BLaER1 treated with 17β-estradiol and CSF1 and Interleukin-3, amounts not matched to agents 10 nM and 100 nM (cell line): Measurements from ENCODE around the gene CHN2.

Experiments used
- H3K27ac ChIP-seq, 11 experiments: shearing (Covaris generic); formaldehyde crosslinking; 2 replicates each; pipeline ENCODE4 v1.8.1; 2022
- H3K27me3 ChIP-seq, 11 experiments: shearing (Covaris generic); formaldehyde crosslinking; 2 replicates each; pipeline ENCODE4 v1.8.1; 2022
- H3K36me3 ChIP-seq, 11 experiments: shearing (Covaris generic); formaldehyde crosslinking; 2 replicates each; pipeline ENCODE4 v1.8.1; 2022
- H3K4me1 ChIP-seq, 10 experiments: shearing (Covaris generic); formaldehyde crosslinking; 2 replicates each; pipeline ENCODE4 v1.8.1; 2022
- H3K4me2 ChIP-seq, 11 experiments: shearing (Covaris generic); formaldehyde crosslinking; 2 replicates each; pipeline ENCODE4 v1.8.1; 2022
- H3K4me3 ChIP-seq, 10 experiments: shearing (Covaris generic); formaldehyde crosslinking; 2 replicates each; pipeline ENCODE4 v1.8.1; 2022
- H3K9ac ChIP-seq, 11 experiments: shearing (Covaris generic); formaldehyde crosslinking; 2 replicates each; pipeline ENCODE4 v1.8.1; 2022
- H3K9me3 ChIP-seq, 11 experiments: shearing (Covaris generic); formaldehyde crosslinking; replicated peaks in 1 of 11; 2 replicates each; pipeline ENCODE4 v1.8.1; 2022
- H4K20me1 ChIP-seq, 11 experiments: shearing (Covaris generic); formaldehyde crosslinking; 2 replicates each; pipeline ENCODE4 v1.8.1; 2022
- Cebpa-rat ChIP-seq, 11 experiments: shearing (Covaris generic); IDR thresholded peaks; 2 replicates each; pipeline ENCODE4 v1.8.1; 2022

Gene CHN2

GRCh38 chr7:29193316-29194205 lies 1.0 kb upstream of the CHN2 start:
- peaks cover 44 to 92% (median 63%) of the 10 kb centered on the region in 11 experiments for H3K27me3 ChIP-seq
- H3K9ac ChIP-seq, result no peak overlapping the region
- H3K4me3 ChIP-seq, result peak overlapping the region in 5 of 10 experiments; percentile 79 to 87 (median 82); a peak in 4 of 20 replicates

GRCh38 chr7:29194206-29194593 lies 375 bp upstream of the CHN2 start:
- TF ChIP-seq Cebpa-rat (IDR thresholded peaks at IDR 0.05), result no peak
- Histone ChIP-seq H3K4me2 (peak overlapping the region; percentile 93 to 99 (median 97)), H4K20me1 (no peaks in the 10 kb centered on the region), H3K36me3 (no peaks in the 10 kb centered on the region), H3K9ac (peak overlapping the region; percentile 63 to 81 (median 73)), H3K4me3 (peak overlapping the region; percentile 58 to 93 (median 82)), H3K4me1 (peaks cover 14 to 29% (median 23%) of the 10 kb centered on the region in 10 experiments), H3K27me3 (peaks cover 44 to 97% (median 63%) of the 10 kb centered on the region in 11 experiments), H3K27ac (peak overlapping the region in 8 of 11 experiments; percentile 19 to 66 (median 53); a peak in 13 of 22 replicates), H3K9me3 (no peaks in the 10 kb centered on the region)

More at GRCh38 chr7:29193316-29194205, 1.0 kb upstream of the CHN2 start:
- peak overlapping the region in 8 of 11 experiments; percentile 17 to 98 (median 96); a peak in 10 of 22 replicates for H3K4me2 ChIP-seq
- peaks cover 14 to 29% (median 23%) of the 10 kb centered on the region in 10 experiments for H3K4me1 ChIP-seq
- H4K20me1 ChIP-seq, result no peaks in the 10 kb centered on the region
- no peak overlapping the region for H3K27ac ChIP-seq
- no peak for TF ChIP-seq Cebpa-rat (IDR thresholded peaks at IDR 0.05)
- no peaks in the 10 kb centered on the region for H3K36me3 ChIP-seq
- H3K9me3 ChIP-seq, result no peaks in the 10 kb centered on the region

- Histone ChIP-seq H4K20me1 (no peaks in the 10 kb centered on the region), H3K4me1 (peaks cover 14 to 36% (median 29%) of the 10 kb centered on the region in 10 experiments), H3K9me3 (no peaks in the 10 kb centered on the region), H3K4me2 (peak overlapping the region; percentile 93 to 99 (median 97)), H3K9ac (no peak overlapping the region), H3K36me3 (no peaks in the 10 kb centered on the region), H3K4me3 (peak overlapping the region in 2 of 10 experiments; percentile 87 to 93; a peak in 1 of 20 replicates), H3K27me3 (peaks cover 44 to 88% (median 61%) of the 10 kb centered on the region in 11 experiments), H3K27ac (no peak overlapping the region)
- TF ChIP-seq Cebpa-rat (IDR thresholded peaks at IDR 0.05), result no peak
Measured at GRCh38 chr7:29196191-29196590, 1.6 kb downstream of the CHN2 start.

- Histone ChIP-seq H3K27ac (no peak overlapping the region), H3K4me3 (no peak overlapping the region), H3K27me3 (peaks cover 44 to 79% (median 57%) of the 10 kb centered on the region in 11 experiments), H3K4me2 (peak overlapping the region; percentile 27 to 99 (median 97); a peak in 17 of 22 replicates), H3K9me3 (no peaks in the 10 kb centered on the region), H4K20me1 (no peaks in the 10 kb centered on the region), H3K4me1 (peaks cover 18 to 45% (median 33%) of the 10 kb centered on the region in 10 experiments), H3K36me3 (no peaks in the 10 kb centered on the region), H3K9ac (no peak overlapping the region)
- TF ChIP-seq Cebpa-rat (IDR thresholded peaks at IDR 0.05), result no peak
Measured at GRCh38 chr7:29196971-29197595, 2.5 kb downstream of the CHN2 start.

- peak overlapping the region in 1 of 11 experiments; percentile 97; a peak in 1 of 22 replicates for H3K4me2 ChIP-seq
- H3K4me1 ChIP-seq, result peaks cover 26 to 53% (median 36%) of the 10 kb centered on the region in 10 experiments
- no peak overlapping the region for H3K27ac ChIP-seq
- H4K20me1 ChIP-seq, result no peaks in the 10 kb centered on the region
- no peaks in the 10 kb centered on the region for H3K9me3 ChIP-seq
- no peak for TF ChIP-seq Cebpa-rat (IDR thresholded peaks at IDR 0.05)
- H3K4me3 ChIP-seq, result no peak overlapping the region
- peaks cover 37 to 71% (median 49%) of the 10 kb centered on the region in 11 experiments for H3K27me3 ChIP-seq
- H3K36me3 ChIP-seq, result no peaks in the 10 kb centered on the region
- H3K9ac ChIP-seq, result no peak overlapping the region
Measured at GRCh38 chr7:29197916-29198315, 3.3 kb downstream of the CHN2 start.

GRCh38 chr7:29199776-29200175 lies 5.2 kb downstream of the CHN2 start:
- Histone ChIP-seq H3K9ac (no peak overlapping the region), H3K4me2 (no peak overlapping the region), H3K27ac (no peak overlapping the region), H4K20me1 (no peaks in the 10 kb centered on the region), H3K27me3 (peaks cover 18 to 53% (median 30%) of the 10 kb centered on the region in 11 experiments), H3K9me3 (no peaks in the 10 kb centered on the region), H3K4me1 (peaks cover 26 to 61% (median 35%) of the 10 kb centered on the region in 10 experiments), H3K36me3 (no peaks in the 10 kb centered on the region), H3K4me3 (no peak overlapping the region)
- TF ChIP-seq Cebpa-rat (IDR thresholded peaks at IDR 0.05), result no peak

- Histone ChIP-seq H3K4me2 (peak overlapping the region in 6 of 11 experiments; percentile 22 to 60 (median 44); a peak in 11 of 22 replicates), H3K4me1 (peaks cover 16 to 48% (median 27%) of the 10 kb centered on the region in 10 experiments; a peak in 19 of 20 replicates), H3K27ac (peak overlapping the region in 3 of 11 experiments; percentile 29 to 58 (median 34); a peak in 6 of 22 replicates), H3K9me3 (no peaks in the 10 kb centered on the region), H3K27me3 (peaks cover 0 to 24% (median 3%) of the 10 kb centered on the region in 11 experiments; a peak in 10 of 22 replicates), H3K4me3 (no peak overlapping the region), H3K36me3 (no peaks in the 10 kb centered on the region), H4K20me1 (no peaks in the 10 kb centered on the region), H3K9ac (no peak overlapping the region)
- TF ChIP-seq Cebpa-rat (IDR thresholded peaks at IDR 0.05), result peak in 4 of 11 experiments; percentile 7 to 68 (median 45); a peak in 2 of 22 replicates
Measured at GRCh38 chr7:29202651-29203069, 8.1 kb downstream of the CHN2 start.

- peaks cover 31 to 60% (median 38%) of the 10 kb centered on the region in 10 experiments for H3K4me1 ChIP-seq
- H3K27me3 ChIP-seq, result peaks cover 0 to 15% (median 0%) of the 10 kb centered on the region in 11 experiments; a peak in 2 of 22 replicates
- H4K20me1 ChIP-seq, result no peaks in the 10 kb centered on the region
- no peak overlapping the region for H3K4me3 ChIP-seq
- H3K27ac ChIP-seq, result no peak overlapping the region
- H3K9ac ChIP-seq, result no peak overlapping the region
- H3K4me2 ChIP-seq, result no peak overlapping the region
- H3K9me3 ChIP-seq, result no peaks in the 10 kb centered on the region
- TF ChIP-seq Cebpa-rat (IDR thresholded peaks at IDR 0.05), result no peak
- no peaks in the 10 kb centered on the region for H3K36me3 ChIP-seq
Measured at GRCh38 chr7:29204491-29205272, 10.1 kb downstream of the CHN2 start.
